Activated effector memory CD4-positive, alpha-beta T cell treated with Interleukin-2 at 50 U/mL for 16 hours (primary cell): ENCODE data around the gene ARL4C.

Experiments used
- DNase-seq: peaks from one replicate; pipeline ENCODE4 v3.0.0-alpha.2; 2020

ARL4C gene

DNA sequence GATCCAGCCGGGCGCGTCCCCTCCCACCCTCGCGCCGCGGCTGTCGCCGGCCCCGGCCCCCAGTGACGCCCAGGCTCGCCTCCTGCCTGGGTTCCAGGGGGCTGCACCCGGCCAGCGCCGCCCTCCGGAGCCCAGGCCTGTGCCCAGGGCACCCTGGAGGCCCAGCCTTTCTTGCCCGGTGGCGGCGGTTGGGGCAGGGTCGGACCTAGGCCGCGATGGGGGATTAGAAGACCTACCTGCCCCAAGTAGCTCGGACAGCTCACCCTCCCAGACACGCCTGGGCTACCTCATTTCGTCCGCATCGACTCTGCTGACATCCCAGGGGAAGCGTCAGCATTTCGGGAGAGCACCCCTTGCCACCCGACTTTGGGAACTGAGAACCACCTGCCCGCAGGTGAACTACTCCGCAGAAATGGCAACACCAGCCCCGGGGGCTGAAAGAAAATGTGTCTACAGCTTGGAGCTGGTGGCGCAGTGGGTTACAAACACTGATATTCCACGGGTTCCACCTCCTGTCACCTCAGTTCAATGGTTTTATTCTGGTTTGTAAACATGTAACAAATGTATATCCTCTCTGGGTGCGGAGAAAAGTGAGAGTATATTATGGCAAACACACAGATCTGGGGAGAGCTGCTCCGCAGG lies 834 bp upstream of the ARL4C start:
- DNase-seq: no peak

DNA sequence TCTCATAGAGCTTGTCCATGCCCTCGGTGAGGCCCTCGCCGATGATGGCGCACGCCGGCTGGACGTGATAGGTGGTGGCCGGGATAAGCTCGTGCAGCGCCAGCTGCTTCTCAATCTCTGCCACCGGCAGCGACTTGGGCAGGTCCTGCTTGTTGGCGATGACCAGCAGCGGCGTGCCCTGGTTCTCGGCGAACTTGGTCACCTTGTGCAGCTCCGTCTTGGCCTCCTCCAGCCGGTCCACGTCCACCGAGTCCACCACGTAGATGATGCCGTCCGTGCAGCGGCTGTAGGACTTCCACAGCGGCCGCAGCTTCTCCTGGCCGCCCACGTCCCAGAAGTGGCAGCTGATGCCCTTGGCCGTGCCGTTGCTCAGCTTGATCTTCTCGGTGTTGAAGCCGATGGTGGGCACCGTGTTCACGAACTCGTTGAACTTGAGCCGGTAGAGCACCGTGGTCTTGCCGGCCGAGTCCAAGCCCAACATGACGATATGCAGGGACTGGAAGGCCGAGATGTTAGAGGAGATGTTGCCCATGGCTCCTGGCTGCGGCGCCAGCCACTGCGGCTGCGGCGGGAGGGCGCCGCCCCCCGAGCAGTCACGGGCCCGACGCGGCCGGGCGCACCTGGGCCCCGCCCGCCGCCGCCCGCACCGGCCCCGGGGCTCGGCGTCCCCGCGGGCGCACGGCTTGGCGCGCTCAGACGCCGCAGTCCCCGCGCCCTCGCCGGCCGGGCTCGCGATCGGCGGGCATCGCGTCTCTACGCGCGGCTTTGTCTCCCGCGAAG lies 636 bp downstream of the ARL4C start:
- peak; percentile 47 for DNase-seq

DNA sequence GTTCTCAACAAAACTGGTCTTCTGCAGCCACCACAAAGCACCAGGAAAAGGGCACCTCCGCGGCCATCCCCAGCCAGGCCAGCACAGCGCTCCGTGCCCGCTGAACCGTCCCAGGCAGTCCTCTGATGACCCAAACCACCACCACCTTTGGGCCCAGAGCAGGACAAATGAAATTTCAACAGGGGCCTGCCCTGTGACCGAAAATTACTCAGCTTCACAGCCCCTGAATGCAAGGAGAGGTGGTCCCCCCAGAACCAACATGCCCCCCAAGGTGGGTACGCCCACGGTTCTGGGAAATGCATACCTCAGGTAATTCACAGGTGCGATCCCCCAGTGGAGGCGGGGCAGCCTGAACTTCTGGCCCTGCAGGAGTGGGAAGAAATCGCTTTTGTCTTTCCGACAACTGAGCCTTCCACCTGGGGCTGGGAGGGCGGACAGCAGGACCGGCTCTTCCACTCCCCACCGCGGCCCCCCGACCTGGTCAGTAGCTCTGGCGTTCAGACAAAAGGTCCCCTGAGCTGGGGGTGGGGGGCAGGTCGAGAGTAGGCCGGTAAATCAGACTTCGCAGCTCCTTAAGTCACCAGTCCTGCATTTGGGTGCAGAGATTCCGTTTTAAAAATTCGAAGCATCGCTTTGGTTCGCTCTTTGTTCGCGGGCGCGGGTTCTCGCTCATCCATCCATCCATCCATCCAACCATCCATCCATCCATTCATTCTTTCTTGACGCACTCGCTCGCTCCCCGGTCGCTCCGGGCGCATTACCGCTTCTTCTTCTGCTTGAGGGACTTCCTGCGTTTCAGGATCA lies 1.4 kb downstream of the ARL4C start:
- DNase-seq: peak; percentile 33

DNA sequence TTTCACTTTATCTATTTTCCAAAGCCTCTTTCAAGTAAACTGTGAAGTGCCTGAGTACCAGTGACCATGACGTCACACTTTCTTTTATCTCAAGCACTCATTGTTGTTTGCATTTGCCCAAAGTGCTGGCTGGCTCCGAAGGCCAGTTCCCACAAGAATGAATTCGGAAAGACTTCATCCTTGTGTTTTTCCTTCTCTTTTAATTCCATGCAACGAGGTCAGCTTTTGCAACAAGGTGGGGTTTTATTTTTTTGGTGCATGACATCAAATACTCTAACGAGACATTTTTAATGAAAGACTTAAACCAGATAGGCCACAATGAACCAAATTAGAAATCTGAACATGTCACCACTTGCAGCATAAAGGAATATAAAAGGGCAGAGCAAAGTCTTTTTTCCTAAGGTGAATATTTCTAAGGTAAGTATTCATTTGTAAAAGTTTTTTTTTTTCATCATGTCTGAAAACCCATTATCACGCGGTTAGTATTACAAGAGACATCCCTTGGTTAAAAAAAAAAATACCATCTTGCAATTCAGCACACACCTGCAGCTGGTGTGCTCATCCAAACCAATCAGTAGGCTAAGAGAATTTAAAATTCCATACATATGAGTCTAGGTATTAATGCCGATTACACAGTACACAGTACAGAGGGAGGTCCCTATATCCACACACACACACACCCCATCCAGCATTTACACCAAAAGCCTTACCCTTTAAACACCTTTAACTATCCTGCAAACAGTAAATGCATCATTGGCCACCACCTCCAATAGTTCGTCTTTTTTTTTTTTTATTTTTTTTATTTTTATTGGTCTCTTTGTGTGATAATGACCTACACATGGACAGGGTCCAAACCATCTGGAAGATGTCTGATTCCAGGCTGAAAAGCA lies 2.3 kb downstream of the ARL4C start:
- DNase-seq: no peak

DNA sequence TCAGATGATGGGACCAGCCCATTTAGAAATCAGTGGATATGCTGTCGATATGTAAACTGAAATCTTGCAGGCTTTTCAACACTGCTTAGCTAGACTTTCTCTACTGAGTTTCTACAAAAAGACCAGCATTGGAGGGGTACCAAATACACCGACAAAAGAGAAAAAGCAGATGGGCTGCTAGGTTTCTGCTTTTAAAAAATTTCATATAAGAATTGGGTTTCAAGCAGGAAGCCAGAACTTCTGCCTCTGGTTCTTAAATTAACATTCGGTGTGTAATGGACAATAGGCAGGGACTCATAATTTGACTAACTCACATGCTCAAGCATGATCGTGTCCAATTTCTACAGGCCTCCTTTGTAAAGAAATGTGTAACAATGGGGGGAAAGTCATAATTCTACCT lies 3.1 kb downstream of the ARL4C start:
- DNase-seq: no peak

DNA sequence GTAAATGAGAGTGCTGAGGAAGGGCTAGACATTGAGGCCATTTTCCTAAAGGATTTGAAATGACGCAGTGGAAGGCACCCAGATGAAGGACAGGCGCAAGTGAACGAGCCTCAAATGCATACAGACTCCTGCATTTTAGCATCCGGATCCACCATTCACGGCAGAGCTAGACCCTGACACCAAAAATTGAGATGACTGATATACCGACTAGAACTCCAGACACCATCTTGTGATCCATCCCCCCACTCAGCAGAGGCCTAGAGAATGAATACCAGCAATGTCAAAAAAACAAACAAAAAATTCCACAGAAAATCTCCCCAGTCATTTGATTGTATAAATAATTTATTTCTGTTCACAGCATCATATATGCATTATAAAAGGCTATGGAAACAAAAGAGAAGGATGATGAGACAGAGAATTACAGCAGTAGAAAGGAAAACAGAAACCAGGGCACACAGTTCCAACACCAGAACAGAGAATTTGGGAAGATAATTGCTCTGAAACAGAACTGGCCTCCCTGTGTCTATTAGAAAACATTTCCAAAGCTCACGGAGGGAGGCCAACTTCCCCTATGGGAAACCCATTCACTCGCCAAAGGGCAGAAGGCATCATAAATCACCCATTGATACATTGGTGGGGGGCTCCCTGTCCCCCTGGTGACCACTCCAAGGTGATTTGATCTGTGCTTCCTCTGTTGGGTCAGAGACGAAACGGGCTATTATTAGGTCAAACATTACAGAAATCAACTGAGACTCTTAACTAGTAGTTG lies 4.0 kb downstream of the ARL4C start:
- DNase-seq: no peak

DNA sequence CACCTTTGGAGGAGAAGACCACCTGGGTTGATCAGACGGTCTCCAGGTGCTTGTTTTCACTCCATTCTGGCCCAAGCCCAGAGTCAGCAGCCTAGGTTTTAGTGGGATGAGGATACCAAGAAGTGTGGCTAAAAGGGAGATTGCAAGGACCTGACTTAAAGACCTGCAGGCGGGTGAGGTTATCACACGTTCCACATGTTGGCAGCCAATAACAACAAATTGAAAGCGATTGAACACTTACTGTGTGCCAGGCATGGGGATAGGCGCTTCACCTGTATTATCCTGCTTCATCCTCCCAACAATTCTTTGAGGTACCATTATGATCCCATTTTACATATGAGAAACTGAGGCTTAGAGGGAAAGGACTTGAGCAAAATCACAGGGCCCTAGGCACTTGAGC lies 5.0 kb downstream of the ARL4C start:
- DNase-seq: no peak

DNA sequence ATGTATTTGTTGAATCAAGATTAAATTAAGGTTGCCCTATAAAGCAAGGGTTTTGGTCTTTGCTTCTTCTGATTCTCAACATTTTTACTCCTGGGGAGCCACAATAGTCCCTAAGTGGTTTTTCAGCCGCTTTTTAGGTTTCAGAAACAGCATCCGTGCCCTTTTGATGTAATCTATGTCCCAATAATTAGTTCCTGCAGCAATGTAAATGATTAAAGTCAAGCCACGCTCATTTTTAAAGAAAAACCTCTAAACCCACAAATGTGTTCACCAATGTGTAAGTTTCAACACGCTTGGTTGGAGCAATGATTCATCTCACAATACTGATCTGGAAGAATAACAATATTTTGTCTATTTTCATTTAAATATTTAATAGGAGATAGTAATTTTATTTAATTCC lies 5.6 kb downstream of the ARL4C start:
- DNase-seq: no peak

DNA sequence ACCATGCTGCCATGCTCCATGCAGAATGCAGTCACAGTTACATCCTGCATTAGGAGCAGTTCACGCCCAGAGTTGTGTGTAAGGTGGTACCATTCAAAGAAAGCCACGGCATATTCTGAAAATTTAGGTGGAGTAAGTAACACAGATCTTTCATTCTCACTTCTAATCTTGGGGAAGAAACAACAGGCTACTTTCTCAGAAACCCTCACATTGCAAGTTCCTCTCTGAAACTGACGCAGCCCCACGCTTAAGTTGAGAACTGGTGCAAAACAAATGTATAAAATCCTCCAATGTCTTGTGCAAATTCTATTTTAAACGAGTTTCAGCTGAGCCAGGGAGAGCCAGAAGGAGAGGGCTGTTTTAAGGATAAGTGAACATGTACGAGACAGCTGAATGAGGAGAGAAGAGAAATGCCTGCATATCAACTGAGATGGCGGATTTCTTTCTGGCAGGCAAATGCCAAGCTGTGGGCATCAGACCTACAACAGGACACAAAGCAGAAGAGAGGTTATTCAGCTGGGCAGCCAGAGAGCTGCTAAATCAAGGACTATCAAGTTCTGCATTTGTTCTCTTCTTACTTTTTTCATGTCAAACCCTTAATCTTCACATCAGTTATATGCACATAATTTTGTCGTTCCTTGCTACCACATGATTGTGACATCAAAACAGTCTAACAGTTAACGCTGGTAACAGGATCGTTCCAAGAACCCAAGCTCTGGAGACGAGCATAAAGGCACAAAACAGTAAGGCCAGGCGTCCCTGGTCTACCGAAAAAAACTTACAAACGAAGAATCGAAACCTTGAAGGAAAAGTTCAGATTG lies 6.4 kb downstream of the ARL4C start:
- DNase-seq: no peak

DNA sequence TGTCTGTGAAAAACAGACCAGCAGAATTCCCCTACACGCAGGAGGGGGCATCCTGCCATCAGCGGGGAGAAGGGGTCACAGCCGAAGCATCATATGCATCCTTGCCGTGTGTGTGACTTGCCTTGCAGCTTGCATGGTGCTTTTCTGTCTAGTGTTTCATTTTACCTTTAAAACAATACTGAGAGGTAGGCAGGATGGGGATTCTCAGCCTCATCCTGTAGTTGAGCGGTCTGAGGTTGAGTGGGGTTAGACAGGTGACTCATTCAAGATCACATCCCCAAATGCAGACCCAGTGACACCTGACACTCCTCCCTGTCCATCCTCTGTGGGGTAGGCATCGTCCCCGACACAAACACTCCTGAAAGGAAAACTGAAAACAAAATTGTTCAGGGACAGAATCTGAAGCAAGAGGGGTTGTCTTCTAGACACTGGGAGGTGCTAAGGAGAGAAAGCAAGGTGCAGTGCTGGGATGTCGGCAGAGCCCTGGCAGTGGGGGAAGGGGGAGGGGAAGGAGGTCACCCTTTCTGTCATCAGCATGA lies 7.9 kb downstream of the ARL4C start:
- DNase-seq: peak; percentile 63

DNA sequence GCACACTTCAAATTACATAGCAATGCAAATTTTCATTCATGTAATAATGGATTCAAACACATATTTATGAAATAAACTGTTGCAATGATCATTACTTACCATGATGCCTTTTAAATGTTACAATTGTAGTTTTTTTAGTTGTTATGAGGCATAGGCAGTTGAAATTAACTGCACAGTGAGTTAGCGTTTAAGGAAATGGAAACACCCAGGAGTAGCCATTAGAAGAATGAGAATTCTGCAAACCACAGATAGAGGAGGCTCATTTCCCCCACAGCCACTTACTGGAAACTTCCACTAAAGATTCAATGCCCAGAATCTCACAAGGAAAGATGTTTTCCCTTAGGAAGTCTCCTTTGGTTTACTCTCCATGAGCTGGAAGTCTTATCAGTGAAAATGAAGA lies 8.4 kb downstream of the ARL4C start:
- DNase-seq: no peak

DNA sequence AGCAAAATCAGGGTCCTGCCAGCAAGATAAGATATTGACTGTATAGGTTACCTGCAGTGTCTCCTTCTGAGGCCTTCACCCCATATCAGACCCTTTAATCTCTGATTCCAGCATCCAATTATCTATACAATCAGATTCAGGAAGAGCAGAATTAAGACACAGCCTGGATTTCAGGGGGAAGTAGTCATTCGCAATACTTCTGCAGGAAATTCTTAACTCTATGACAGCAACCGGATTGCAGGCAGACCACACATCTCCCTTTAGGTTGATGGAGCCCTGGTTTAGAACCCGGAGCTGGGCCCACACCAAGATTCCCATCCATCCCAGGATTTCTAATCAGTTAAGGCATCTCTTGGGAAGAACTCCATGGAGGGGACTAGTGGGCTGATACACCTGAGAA lies 9.5 kb downstream of the ARL4C start:
- DNase-seq: no peak

DNA sequence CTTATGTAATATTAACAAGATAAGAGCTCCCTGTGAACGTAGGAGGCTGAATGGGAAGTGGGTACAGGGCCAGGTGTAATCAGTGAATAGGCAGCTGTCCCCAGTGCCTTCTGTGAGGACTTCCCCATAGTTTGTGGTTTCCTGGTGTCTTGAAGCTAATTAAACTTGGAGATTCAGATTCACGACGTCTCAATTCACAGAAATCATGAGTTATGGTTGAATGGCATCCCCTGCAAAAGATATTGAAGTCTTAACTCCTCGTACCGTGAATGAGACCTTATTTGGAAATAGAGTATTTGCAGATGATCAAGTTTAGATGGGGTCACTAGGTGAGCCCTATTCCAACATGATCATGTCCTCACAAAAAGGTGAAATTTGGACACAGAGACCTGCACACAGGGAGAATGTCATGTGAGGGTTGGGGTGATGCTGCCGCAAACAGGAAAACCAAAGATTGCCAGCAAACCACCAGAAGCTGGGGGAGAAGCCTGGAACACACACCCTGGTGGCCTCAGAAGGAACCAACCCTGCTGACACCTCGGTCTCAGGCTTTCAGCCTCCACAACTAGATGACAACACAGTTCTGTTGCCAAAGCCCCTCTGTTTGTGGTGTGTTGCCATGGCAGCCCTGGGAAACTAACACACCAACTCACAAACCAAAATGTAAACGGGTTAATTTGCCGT lies 13.2 kb downstream of the ARL4C start:
- DNase-seq: peak; percentile 72

DNA sequence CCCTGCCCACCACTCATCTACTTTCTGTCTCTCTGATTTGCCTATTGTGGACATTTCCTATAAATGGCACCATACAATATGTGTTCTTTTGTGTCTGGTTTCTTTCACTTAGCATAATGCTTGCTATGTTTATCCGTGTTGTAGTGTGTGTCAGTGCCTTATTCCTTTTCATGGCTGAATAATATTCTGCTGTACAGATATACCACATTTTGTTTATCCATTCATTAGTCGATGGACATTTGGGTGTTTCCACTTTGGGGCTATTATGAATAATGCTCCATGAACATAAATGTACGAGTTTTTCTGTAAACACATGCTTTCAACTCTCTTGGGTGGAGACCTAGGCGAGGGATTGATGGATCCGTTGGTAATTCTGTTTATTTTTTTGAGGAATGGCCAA lies 15.6 kb downstream of the ARL4C start:
- no peak for DNase-seq

DNA sequence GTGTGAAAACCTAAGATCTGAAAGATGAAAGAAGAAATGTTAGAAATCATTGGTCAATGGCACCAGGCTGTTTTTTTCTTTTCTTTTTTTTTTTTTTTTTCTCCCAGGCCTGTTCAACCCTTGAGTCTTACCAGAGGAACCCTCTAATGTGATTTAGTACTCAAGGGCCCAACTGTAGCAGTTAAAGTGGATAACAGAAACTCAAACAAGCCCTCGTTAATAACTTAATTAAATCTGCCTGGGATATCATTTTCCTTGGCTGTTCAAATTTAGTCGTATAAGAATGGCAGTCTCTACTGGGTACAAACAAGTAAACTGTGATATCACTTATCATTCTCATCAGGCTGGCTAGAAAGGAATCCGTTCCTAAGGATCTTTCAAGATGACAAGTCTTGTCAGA lies 16.5 kb downstream of the ARL4C start:
- no peak for DNase-seq

DNA sequence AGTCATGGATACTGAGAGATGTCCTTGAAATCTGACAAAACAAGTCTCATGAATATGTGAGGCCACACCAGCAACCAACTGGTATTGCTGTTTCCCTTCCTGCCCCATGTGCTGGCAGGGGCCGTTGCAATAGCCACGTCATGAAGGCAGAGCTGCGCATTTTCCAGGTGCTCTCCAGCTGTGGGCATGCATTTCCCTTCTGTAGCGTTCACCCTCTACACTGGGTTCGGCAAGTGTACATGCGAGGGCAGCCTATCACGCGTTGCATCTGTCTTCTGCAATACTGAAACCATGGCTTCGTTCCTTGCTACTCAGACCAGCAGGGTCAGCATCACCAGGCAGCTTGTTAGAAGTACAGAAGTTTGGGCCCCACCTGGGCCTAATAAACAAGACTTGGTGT lies 17.4 kb downstream of the ARL4C start:
- no peak for DNase-seq

DNA sequence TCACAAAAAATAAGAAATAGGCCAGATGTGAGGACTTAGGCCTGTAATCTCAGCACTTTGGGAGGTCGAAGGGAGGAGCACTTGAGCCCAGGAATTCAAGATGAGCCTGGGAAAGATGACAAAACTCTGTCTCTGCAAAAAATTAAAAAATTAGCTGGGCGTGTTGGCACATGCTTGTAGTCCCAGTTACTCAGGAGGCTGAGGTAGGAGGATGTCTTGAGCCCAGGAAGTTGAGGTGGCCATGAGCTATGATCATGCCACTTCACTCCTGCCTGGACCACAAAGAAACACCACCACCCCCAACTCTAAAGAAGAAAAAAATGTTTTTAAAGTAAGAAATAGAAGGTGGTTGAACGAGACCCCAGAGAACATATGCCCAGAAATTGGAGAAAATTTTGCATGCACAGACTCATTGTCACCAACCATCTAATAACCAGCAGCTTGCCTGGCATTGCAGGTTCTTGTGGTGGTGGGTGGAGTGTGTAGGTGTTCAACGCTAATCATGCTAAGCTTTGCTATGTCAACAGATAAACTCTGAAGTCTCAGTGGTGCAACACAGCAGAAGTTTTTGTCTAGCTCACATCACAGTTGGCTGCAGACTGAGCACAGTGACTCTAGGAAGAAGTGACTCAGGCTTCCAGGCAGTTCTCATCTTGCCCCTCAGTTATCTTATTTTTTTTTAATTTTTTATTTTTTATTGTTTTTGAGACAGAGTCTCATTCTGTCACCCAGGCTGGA lies 18.6 kb downstream of the ARL4C start:
- DNase-seq: no peak

DNA sequence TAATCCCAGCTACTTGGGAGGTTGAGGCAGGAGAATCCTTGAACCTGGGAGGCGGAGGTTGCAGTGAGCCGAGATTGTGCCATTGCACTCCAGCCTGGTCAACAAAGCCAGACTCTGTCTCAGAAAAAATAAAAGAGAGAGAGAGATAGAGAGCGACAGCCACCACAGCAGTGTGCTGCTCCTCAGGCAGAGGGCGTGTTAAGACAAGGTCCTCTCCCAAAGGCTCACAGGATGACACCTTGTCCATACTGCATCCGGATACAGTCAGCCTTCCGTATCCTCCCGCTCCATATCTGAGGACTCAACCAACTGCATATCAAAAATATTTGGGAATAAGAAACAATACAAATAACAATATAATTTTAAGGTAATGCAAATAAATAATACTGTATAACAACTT lies 20.1 kb downstream of the ARL4C start:
- DNase-seq: no peak

DNA sequence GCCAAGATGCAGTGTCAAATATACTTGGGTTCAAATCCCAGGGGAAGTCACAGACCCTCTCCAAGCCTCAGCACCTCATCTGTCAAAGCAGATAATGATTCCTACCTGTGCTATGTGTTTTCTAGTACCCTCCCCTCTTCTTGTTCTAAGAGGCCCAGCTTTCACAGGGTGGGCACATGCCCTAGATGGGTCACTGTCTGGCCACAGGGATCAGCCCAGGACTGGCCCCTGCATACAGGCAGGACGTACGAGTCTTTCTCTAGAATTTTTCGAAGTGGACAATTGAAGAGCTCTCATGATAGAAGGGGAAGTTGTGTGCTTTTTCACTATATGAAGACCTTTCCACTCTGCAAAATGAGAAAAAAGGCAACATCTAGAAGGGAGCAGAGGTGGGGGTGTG lies 22.2 kb downstream of the ARL4C start:
- DNase-seq: no peak

DNA sequence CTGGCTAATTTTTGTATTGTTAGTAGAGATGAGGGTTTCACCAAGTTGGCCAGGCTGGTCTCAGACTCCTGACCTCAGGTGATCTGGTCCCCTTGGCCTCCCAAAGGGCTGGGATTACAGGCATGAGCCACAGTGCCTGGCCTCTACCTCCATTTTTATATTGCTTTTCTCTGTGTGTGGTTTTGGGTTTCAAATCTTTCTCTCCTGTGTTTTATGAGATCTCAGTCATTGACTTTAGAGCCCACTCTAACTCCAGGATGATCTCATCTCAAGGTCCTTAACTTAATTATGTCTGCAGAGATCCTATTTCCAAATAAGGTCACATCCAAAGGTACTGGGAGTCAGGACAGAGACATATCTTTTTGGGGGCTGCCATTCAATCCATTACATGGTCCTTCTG lies 24.7 kb downstream of the ARL4C start:
- DNase-seq: no peak
